Esophagus squamous epithelium (tissue), 5 donors: ENCODE results near the gene AWAT1. TPM values are rescaled to one million over a fixed set of nuclear protein-coding genes. Genes with fewer than 3 reads are reported as not detected.
"Not testable (repeated sequence)": the region's sequence is repeated elsewhere in the genome, so short reads cannot be mapped to it uniquely, and the experiment has no call there.

ENCODE experiments used
- DNase-seq: peaks from one replicate; lab custom pipeline; 2025; lab: John Stamatoyannopoulos, UW
- H3K27ac ChIP-seq, 4 donors: fragments of 200-600 bp; sonication (generic); one replicate each; pipeline ENCODE4 v1.5.1; 2016 to 2019; ENCODE audit warnings: mild to moderate bottlenecking in 1 of 4
- H3K27me3 ChIP-seq, 4 donors: fragments of 200-600 bp; sonication (generic); 1 replicate in 3 of 4; 2 replicates in 1 of 4; pipeline versions ENCODE4 v1.5.1 to v1.6.0; 2017 to 2021; ENCODE audit warnings: antibody characterized with exemption in 1 of 4
- H3K36me3 ChIP-seq, 3 donors: fragments of 200-600 bp; sonication (generic); one replicate each; pipeline ENCODE4 v1.5.1; 2016 to 2019
- H3K4me1 ChIP-seq, 3 donors: fragments of 200-600 bp; sonication (generic); one replicate each; pipeline ENCODE4 v1.5.1; 2017 to 2019
- H3K4me3 ChIP-seq, 4 donors: fragments of 200-600 bp; sonication (generic); 1 replicate in 3 of 4; 2 replicates in 1 of 4; pipeline ENCODE4 v1.5.1; 2016 to 2019; ENCODE audit warnings: mild to moderate bottlenecking in 2 of 4, moderate library complexity in 1 of 4
- H3K9me3 ChIP-seq, 3 donors: fragments of 200-600 bp; sonication (generic); one replicate each; pipeline ENCODE4 v1.5.1; 2016 to 2019
- CTCF ChIP-seq, 6 experiments: fragments of 450-650 bp in 4 of 6; fragments of 200-600 bp in 2 of 6; sonication (generic) in 2 of 6; IDR thresholded peaks; one replicate each; pipeline ENCODE4 v1.5.1; 2016 to 2019; ENCODE audit warnings: antibody characterized with exemption in 6 of 6, mild to moderate bottlenecking in 4 of 6, moderate library complexity in 4 of 6
- POLR2A ChIP-seq, 4 donors: fragments of 450-650 bp; IDR thresholded peaks; one replicate each; pipeline ENCODE4 v1.6.1; 2017; ENCODE audit warnings: antibody characterized with exemption in 4 of 4, mild to moderate bottlenecking in 4 of 4, moderate library complexity in 3 of 4
- WGBS, 2 donors: methylation state at CpG; one replicate each; pipeline ENCODE4 v1.1.5; 2018; 5-methylcytosine and 5-hydroxymethylcytosine counted together
- intact Hi-C: fragments of 100-400 bp; cut with DNase I; formaldehyde crosslinking; loops from one replicate; pipeline ENCODE4 v1.15.0; 2022
- total RNA-seq, 4 donors: library from RNA; depleted of rRNA; stranded (reverse); fragments of >200 nt; gene quantifications; one replicate each; pipeline ENCODE4 v1.1.0, GENCODE V29; 2016
- donor health status: DM: yes; HTN: yes; CAD: no.

AWAT1 gene
- total RNA-seq, 4 donors from 2014 or later = not detected

- Histone ChIP-seq H3K4me1 (no peaks in the 10 kb centered on the region), H3K36me3 (no peaks in the 10 kb centered on the region), H3K9me3 (no peaks in the 10 kb centered on the region), H3K27me3 (no peaks in the 10 kb centered on the region), H3K27ac (no peak within 1 kb of the TSS), H3K4me3 (no peak within 1 kb of the TSS)
- whole genome bisulfite sequencing, 2 donors = 74 to 89% methylated on average over 3 of the region's 4 CpGs
- intact Hi-C loops = no loop called here
- DNase-seq = no peak
- TF ChIP-seq POLR2A (IDR thresholded peaks at IDR 0.05) (no peak), CTCF (IDR thresholded peaks at IDR 0.05) (no peak)
Observed at GRCh38 chrX:70260104-70260503, 25.6 kb downstream of the AWAT1 start, which contains the start of gene P2RY4. Gene P2RY4, minus strand, starts transcription at chrX:70260204. Its CDS starts 580 bp downstream, at chrX:70259624.

GRCh38 chrX:70262952-70263567 is 28.6 kb downstream of the AWAT1 start:
- no peaks in the 10 kb centered on the region for H3K9me3 ChIP-seq
- WGBS, 2 donors = 0 to 18% methylated on average over 4 to 7 of the region's 7 CpGs
- intact Hi-C loops = no loop called here

GRCh38 chrX:70264784-70265183 is 30.3 kb downstream of the AWAT1 start:
- WGBS, 2 donors = 52 to 54% methylated on average over 3 of the region's 3 CpGs
- Histone ChIP-seq H3K27ac (no peak overlapping the region), H3K4me1 (no peaks in the 10 kb centered on the region), H3K4me3 (no peak overlapping the region), H3K9me3 (no peaks in the 10 kb centered on the region), H3K27me3 (no peaks in the 10 kb centered on the region), H3K36me3 (no peaks in the 10 kb centered on the region)
- intact Hi-C loops = no loop called here
- DNase-seq = no peak
- TF ChIP-seq POLR2A (IDR thresholded peaks at IDR 0.05) (no peak), CTCF (IDR thresholded peaks at IDR 0.05) (no peak)

More at GRCh38 chrX:70262952-70263567, 28.6 kb downstream of the AWAT1 start:
- H3K36me3 ChIP-seq = no peaks in the 10 kb centered on the region
- no peak overlapping the region for H3K27ac ChIP-seq
- no peak for DNase-seq
- H3K4me3 ChIP-seq = no peak overlapping the region
- TF ChIP-seq POLR2A (IDR thresholded peaks at IDR 0.05) (no peak), CTCF (IDR thresholded peaks at IDR 0.05) (peak in 5 of 6 experiments; percentile 34 to 73 (median 54))
- H3K27me3 ChIP-seq = no peaks in the 10 kb centered on the region
- no peaks in the 10 kb centered on the region for H3K4me1 ChIP-seq

- no peaks in the 10 kb centered on the region for H3K36me3 ChIP-seq
- TF ChIP-seq POLR2A (IDR thresholded peaks at IDR 0.05) (no peak), CTCF (IDR thresholded peaks at IDR 0.05) (no peak)
- intact Hi-C loops = no loop called here
- no peak for DNase-seq
- H3K27me3 ChIP-seq = no peaks in the 10 kb centered on the region
- H3K27ac ChIP-seq = no peak within 1 kb of the TSS
- no peaks in the 10 kb centered on the region for H3K9me3 ChIP-seq
- no peak within 1 kb of the TSS for H3K4me3 ChIP-seq
- H3K4me1 ChIP-seq = no peaks in the 10 kb centered on the region
Observed at GRCh38 chrX:70268034-70268433, 33.6 kb downstream of the AWAT1 start, which contains the start of gene ARR3. Gene ARR3, plus strand, starts transcription at chrX:70268334. Its CDS starts 1,052 bp downstream, at chrX:70269386.

- DNase-seq, H3K27ac ChIP-seq, H3K4me1 ChIP-seq, intact Hi-C loops, H3K9me3 ChIP-seq, H3K27me3 ChIP-seq, H3K36me3 ChIP-seq, H3K4me3 ChIP-seq: not testable (repeated sequence)
- 71 to 87% methylated on average over 2 to 7 of the region's 7 CpGs for WGBS, 2 donors
Observed at GRCh38 chrX:70274029-70274428, 39.6 kb downstream of the AWAT1 start.
